Central memory CD8-positive, alpha-beta T cell (primary cell): Measurements from ENCODE around the gene KEAP1.

Experiments used
- ATAC-seq: fragments of 150-1000 bp; cut with Tn5 transposase; replicated peaks from 2 replicates; pipeline ENCODE4 v1.10.0; 2022; ENCODE audit warnings: mild to moderate bottlenecking, moderate FRiP score, moderate number of reproducible peaks; ENCODE audit not compliant: poor library complexity, severe bottlenecking; ENCODE audit errors: extremely low read depth
- DNase-seq, 2 donors: peaks; one replicate each; pipeline ENCODE4 v3.0.0; 2021; ENCODE audit warnings: low spot score in 2 of 2
- H3K27ac Mint-ChIP-seq: one replicate; pipeline ENCODE4 v1.8.0; 2022; ENCODE audit warnings: low read depth, mild to moderate bottlenecking, moderate library complexity, mixed read lengths
- H3K27me3 Mint-ChIP-seq: one replicate; pipeline ENCODE4 v1.8.0; 2022; ENCODE audit warnings: mixed read lengths
- H3K36me3 Mint-ChIP-seq: one replicate; pipeline ENCODE4 v1.8.0; 2022; ENCODE audit warnings: mild to moderate bottlenecking, moderate library complexity, mixed read lengths; ENCODE audit not compliant: insufficient read depth
- H3K4me1 Mint-ChIP-seq: one replicate; pipeline ENCODE4 v1.8.0; 2022; ENCODE audit warnings: mixed read lengths
- H3K4me3 Mint-ChIP-seq: one replicate; pipeline ENCODE4 v1.8.0; 2022; ENCODE audit warnings: mild to moderate bottlenecking, moderate library complexity, mixed read lengths
- H3K9me3 Mint-ChIP-seq: one replicate; pipeline ENCODE4 v1.8.0; 2022; ENCODE audit warnings: mixed read lengths

Gene KEAP1

GRCh38 chr19:10505583-10506229, 2.5 kb upstream of the KEAP1 start:
- H3K4me1 Mint-ChIP-seq: peaks cover 31% of the 10 kb centered on the region
- ATAC-seq (peak; percentile 42), DNase-seq (peak; percentile 78 to 79)
- peaks cover 18% of the 10 kb centered on the region for H3K36me3 Mint-ChIP-seq
- H3K4me3 Mint-ChIP-seq: peak overlapping the region; percentile 18
- no peaks in the 10 kb centered on the region for H3K27me3 Mint-ChIP-seq
- H3K9me3 Mint-ChIP-seq: no peaks in the 10 kb centered on the region
- peak overlapping the region; percentile 32 for H3K27ac Mint-ChIP-seq

DNA sequence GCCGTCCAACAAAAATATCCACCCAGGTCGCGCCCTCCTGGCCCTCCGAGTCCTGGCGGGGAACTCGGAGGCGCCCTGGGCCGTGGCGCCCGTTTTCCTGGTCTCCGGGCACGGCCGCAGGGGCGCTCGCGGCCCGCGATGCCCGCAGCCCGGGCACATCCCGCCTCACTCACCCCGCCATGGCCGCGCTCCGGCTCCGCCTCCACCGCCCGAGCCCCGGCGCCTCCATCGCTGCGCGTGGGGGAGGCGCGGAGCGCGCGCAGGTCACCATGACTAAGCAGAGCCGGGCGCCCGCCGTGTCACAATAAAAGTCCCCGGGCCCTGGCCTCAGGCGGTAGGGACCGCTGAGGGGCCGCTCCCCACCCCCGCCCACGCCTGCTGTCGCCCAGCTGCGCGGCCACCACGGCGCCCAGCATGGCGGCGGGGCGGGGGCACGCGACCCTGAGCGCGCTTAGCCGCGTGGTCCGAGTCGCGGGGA, 593 bp downstream of the KEAP1 start:
- H3K27ac Mint-ChIP-seq: peak overlapping the region; percentile 83
- peak; percentile 81 to 82 for DNase-seq
- H3K36me3 Mint-ChIP-seq: peaks cover 13% of the 10 kb centered on the region
- H3K27me3 Mint-ChIP-seq: no peaks in the 10 kb centered on the region
- peak; percentile 90 for ATAC-seq
- H3K4me1 Mint-ChIP-seq: peaks cover 44% of the 10 kb centered on the region
- H3K4me3 Mint-ChIP-seq: peak overlapping the region; percentile 95
- no peaks in the 10 kb centered on the region for H3K9me3 Mint-ChIP-seq

DNA sequence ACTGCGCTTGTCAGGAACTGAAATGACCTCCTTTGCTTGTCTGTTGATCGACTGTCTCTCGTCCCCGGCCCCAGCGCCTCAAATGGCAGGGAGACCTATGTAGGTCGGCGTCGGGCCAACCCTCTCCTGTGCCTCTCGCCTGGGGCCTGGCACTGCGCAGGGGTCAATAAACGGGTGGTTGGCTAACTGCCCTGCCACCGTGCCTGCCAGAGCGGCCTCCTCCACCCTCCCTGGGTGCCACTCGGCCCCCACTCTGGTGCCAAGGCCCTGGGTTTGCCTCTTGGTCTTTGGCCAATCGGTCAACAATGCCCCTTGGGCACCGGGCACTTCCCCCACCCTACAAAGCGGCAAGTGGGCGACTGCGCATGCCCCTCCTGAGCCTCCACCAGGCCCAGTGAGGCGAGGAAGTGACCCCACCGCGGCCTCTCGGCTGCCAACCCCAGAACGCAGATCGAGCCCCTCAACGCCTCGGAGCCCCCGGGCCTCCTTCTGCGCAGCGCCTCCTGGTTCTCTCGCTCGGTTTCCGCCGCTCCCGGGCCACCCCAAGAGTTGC, 1.1 kb downstream of the KEAP1 start:
- Mint-ChIP-seq H3K4me1 (peaks cover 48% of the 10 kb centered on the region), H3K4me3 (peak overlapping the region; percentile 95), H3K9me3 (no peaks in the 10 kb centered on the region), H3K27me3 (no peaks in the 10 kb centered on the region), H3K36me3 (peaks cover 12% of the 10 kb centered on the region), H3K27ac (peak overlapping the region; percentile 83)
- DNase-seq (peak in 1 of 2 donors; percentile 29), ATAC-seq (peak; percentile 20)

- H3K27ac Mint-ChIP-seq: no peak overlapping the region
- ATAC-seq (no peak), DNase-seq (no peak)
- no peaks in the 10 kb centered on the region for H3K9me3 Mint-ChIP-seq
- H3K36me3 Mint-ChIP-seq: peaks cover 19% of the 10 kb centered on the region
- peaks cover 43% of the 10 kb centered on the region for H3K4me1 Mint-ChIP-seq
- no peaks in the 10 kb centered on the region for H3K27me3 Mint-ChIP-seq
- peak overlapping the region; percentile 72 for H3K4me3 Mint-ChIP-seq
Observed at GRCh38 chr19:10500247-10500592, 2.9 kb downstream of the KEAP1 start.

DNA sequence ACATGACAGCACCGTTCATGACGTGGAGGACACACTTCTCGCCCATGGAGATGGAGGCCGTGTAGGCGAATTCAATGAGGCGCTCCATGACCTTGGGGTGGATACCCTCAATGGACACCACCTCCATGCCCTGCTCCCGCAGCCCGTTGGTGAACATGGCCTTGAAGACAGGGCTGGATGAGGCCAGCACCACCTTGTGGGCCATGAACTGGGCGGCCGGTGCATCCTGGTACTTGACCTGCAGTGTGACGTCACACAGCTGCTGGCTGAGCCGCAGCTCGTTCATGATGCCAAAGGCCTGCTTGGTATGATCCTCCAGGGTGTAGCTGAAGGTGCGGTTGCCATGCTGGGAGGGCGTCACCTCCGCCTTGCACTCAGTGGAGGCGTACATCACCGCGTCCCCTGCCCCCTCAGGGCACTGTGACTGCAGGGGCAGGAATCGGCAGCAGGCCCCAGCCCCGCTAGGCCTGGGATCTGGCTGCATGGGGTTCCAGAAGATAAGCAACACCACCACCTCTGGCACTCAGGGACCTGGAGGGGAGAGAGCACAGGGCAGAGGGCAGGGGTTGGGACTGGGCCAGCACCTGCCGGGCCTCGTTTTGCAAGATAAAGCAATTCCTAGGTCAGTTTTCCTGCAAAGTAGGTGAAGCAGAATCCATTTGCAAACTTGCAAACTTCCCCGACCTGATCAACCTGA, 3.5 kb downstream of the KEAP1 start:
- Mint-ChIP-seq H3K27ac (no peak overlapping the region), H3K9me3 (no peaks in the 10 kb centered on the region), H3K36me3 (peaks cover 24% of the 10 kb centered on the region), H3K4me3 (peak overlapping the region; percentile 72), H3K27me3 (no peaks in the 10 kb centered on the region), H3K4me1 (peaks cover 42% of the 10 kb centered on the region)
- no peak for DNase-seq
- no peak for ATAC-seq

GRCh38 chr19:10497371-10497770, 5.8 kb downstream of the KEAP1 start:
- no peak for DNase-seq
- Mint-ChIP-seq H3K27ac (no peak overlapping the region), H3K27me3 (no peaks in the 10 kb centered on the region), H3K36me3 (peaks cover 40% of the 10 kb centered on the region), H3K9me3 (no peaks in the 10 kb centered on the region), H3K4me1 (peaks cover 41% of the 10 kb centered on the region), H3K4me3 (no peak overlapping the region)
- ATAC-seq: no peak

DNA sequence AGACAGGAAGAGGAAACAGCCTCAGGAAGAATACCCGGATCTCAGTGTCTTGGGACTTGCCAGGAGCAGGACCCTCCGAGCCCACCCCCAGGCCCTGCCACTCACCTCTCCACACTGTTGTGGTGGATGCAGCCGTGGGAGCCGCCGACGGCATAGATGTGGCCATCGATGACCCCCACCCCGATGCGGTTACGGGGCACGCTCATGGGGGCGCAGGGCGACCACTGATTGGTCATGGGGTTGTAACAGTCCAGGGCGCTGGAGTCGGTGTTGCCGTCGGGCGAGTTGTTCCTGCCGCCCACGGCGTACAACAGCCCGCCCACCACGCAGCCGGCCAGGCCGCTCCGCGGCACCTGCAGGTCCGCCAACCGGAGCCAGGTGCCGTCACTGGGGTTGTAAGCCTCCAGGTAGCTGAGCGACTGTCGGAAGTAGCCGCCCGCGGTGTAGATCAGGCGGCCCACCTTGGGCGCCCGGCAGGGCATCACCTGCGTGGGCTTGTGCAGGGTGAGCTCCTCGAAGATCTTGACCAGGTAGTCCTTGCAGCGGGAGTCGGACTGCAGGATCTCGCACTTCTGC, 11.6 kb downstream of the KEAP1 start:
- H3K27me3 Mint-ChIP-seq: no peaks in the 10 kb centered on the region
- H3K36me3 Mint-ChIP-seq: peaks cover 74% of the 10 kb centered on the region
- H3K4me3 Mint-ChIP-seq: no peak overlapping the region
- DNase-seq (no peak), ATAC-seq (no peak)
- H3K9me3 Mint-ChIP-seq: no peaks in the 10 kb centered on the region
- H3K27ac Mint-ChIP-seq: peak overlapping the region; percentile 41
- H3K4me1 Mint-ChIP-seq: peaks cover 5% of the 10 kb centered on the region

DNA sequence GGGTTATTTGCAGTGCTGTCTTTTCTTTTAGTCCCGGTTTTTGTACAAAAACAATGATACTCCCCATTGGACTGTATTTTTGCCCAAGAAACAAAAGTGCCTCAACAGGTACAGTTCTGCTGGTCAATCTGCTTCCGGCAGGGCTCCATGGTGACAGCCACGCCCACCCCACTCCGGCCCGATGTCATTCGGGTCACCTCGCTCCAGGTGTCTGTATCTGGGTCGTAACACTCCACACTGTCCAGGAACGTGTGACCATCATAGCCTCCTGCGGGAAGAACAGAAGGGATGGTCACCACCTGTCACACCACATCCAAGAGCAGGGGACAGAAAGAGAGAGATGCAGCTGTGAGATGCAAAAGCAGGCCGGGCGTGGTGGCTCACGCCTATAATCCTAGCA, 16.6 kb downstream of the KEAP1 start:
- Mint-ChIP-seq H3K9me3 (no peaks in the 10 kb centered on the region), H3K4me1 (peaks cover 6% of the 10 kb centered on the region), H3K27ac (no peak overlapping the region), H3K36me3 (peaks cover 46% of the 10 kb centered on the region), H3K27me3 (no peaks in the 10 kb centered on the region), H3K4me3 (no peak overlapping the region)
- no peak for DNase-seq
- ATAC-seq: no peak

DNA sequence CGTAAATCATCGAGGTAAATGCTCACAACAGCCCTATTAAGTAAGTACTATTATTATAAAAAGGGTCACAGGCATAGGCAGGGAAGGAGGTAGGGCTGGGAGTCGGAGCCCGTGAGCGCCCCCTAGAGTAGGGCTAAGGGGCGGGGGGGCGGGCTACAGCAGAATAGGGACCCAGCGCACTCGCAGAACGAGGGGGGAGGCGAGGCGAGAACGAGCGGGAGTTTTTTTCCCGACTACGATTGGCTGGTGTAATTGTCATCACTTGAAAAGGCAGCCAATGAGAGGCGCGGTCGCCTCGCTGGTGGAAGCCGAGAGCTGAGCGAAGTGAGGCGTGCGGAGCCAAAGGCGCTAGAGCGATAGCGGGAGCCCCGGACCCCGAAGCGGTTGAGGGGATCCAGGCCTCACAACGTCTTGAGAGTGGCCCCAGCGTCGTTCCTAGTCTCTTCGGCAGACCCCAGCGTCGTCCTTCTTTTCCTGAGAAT, 24.2 kb downstream of the KEAP1 start:
- Mint-ChIP-seq H3K27ac (peak overlapping the region; percentile 90), H3K27me3 (no peaks in the 10 kb centered on the region), H3K9me3 (no peaks in the 10 kb centered on the region), H3K4me1 (peaks cover 12% of the 10 kb centered on the region), H3K4me3 (peak overlapping the region; percentile 57), H3K36me3 (no peaks in the 10 kb centered on the region)
- DNase-seq (peak; percentile 68 to 84), ATAC-seq (peak; percentile 96)

DNA sequence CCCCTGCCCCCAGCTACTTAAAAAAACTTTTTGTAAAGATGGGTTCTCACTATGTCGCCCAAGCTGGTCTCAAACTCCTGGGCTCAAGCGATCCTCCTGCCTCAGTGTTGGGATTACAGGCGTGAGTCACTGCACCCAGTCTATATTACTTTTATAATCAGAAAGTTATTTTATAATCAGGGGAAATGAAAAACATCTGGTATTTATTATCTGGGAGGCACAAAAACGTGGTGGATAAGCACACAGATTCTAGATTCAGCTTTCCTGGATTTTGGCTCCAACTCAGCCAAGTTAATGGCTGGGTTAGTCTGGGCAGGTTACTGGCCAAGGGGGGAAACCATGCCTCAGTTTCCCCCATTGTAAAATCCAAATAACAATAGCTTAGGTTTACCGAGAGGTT, 24.7 kb downstream of the KEAP1 start:
- no peaks in the 10 kb centered on the region for H3K27me3 Mint-ChIP-seq
- no peak overlapping the region for H3K4me3 Mint-ChIP-seq
- DNase-seq: no peak
- H3K27ac Mint-ChIP-seq: no peak overlapping the region
- H3K36me3 Mint-ChIP-seq: no peaks in the 10 kb centered on the region
- H3K9me3 Mint-ChIP-seq: no peaks in the 10 kb centered on the region
- no peak for ATAC-seq
- peaks cover 9% of the 10 kb centered on the region for H3K4me1 Mint-ChIP-seq

- no peak overlapping the region for H3K4me3 Mint-ChIP-seq
- H3K36me3 Mint-ChIP-seq: no peaks in the 10 kb centered on the region
- DNase-seq (no peak), ATAC-seq (no peak)
- H3K27me3 Mint-ChIP-seq: no peaks in the 10 kb centered on the region
- H3K27ac Mint-ChIP-seq: no peak overlapping the region
- peaks cover 6% of the 10 kb centered on the region for H3K4me1 Mint-ChIP-seq
- no peaks in the 10 kb centered on the region for H3K9me3 Mint-ChIP-seq
Observed at GRCh38 chr19:10474962-10475451, 28.1 kb downstream of the KEAP1 start.

- no peaks in the 10 kb centered on the region for H3K9me3 Mint-ChIP-seq
- H3K4me1 Mint-ChIP-seq: no peaks in the 10 kb centered on the region
- H3K27me3 Mint-ChIP-seq: no peaks in the 10 kb centered on the region
- H3K36me3 Mint-ChIP-seq: peaks cover 2% of the 10 kb centered on the region
- DNase-seq (no peak), ATAC-seq (no peak)
- H3K4me3 Mint-ChIP-seq: no peak overlapping the region
- H3K27ac Mint-ChIP-seq: no peak overlapping the region
Observed at GRCh38 chr19:10473192-10473591, 30.0 kb downstream of the KEAP1 start.
